ENCODE data around the gene MYH11.
"Not testable (repeated sequence)": the region's sequence is repeated elsewhere in the genome, so short reads cannot be mapped to it uniquely, and the experiment has no call there.

Gene MYH11

DNA sequence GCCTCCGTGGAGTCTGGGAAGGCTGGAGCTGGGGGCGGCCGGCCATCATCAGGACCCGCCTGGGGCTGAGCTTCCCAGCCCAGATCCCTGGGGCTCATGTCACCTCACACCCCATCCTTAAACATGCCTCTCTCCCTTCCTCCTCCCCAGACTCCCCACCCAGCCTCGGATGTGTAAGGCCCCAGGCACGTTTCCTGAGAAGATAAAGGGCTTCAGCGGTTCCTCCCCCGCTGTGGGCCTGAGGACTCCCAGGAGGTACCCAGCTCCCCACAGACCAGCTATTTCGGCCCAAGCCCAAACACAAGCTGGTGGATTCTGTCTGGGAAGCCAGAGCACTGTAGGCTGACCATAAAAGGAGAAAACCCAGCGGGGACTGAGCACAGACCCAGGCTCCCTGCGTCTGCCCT is 49.2 kb downstream of the MYH11 start:
- DNase-seq, result peak; percentile 44

DNA sequence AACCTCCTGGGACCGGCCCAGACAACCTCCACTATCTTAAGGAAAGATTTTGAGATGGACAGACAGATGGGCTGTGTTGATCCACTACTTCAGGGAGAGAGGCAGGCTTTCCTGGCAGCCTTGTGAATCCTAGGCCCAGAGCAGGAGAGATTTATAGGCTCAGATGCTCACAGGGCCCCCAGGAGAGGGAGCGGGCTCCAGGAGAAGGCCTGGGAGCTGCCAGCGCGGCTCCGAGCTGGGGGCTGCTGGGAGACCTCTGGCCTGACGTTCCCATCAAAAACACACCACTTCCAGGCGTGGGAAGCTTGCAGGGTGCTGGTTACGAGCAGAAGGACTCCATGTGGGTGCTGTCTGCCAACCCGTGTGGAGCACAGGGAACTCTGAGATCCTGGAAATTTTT is 53.2 kb downstream of the MYH11 start:
- DNase-seq, result no peak

DNA sequence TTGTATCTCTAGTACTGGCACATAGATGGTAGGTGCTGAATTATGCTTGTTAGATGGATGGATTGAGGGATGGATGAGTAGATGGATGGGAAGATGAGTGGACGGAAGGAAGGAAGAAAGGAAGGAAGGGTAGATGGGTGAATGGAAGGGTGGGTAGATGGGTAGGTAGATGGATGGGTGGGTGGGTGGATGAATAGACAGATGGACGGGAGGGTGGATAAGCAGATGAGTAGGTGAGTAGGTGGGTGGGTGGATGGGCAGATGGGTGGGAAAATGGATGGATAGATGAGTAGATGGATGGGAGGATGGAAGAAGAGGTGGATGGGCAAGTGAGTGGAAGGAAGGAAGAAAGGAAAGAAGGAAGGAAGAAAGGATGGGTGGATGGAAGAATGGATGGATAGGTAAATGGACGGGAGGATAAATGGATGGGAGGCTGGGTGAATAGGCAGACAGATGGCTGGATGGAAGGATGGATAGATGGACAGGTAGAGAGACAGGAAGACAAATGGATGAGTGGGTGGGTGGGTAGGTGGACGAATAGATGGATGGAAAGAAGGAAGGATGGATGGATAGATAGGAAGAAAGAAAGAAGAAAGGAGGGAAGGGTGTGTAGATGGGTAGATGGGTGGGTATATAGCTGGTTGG is 56.9 kb downstream of the MYH11 start:
- DNase-seq, result no peak

DNA sequence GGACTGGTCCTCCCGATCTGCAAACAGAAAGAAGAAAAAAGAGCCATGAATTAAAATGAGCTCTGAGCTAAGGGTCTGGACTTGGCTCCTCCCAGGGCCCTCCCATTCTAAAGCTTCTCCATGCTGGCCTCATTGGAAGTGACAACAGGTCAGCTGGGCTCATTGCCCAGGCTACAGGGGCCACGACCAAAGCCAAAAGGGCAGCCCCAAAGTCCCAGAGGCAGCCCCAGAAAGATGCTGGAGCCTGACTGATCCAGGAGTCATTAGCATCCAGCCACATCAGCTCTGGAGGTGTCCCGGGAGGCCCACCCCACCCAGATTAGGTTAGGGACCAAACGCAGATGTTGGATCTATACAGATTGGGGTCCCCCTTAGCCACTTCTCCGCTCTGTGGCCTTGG is 58.2 kb downstream of the MYH11 start:
- DNase-seq, result no peak

DNA sequence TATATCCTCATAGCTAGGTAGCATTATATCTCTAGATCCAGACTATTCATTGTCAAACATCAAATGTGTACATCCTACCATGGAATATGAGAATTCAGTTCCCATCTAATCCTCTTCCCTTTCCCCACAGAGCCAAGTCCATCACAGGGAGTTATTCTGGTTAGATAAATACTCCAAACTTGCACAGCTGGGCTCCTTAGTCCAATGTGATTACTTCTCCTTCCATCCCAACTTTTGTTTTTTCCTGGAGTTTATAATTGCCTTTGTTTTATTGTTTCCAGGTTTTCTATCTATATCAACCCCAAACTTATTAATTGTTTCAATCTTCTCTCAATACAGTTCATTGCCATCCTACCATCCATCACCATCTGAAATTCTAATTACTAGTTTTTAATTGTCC is 59.9 kb downstream of the MYH11 start:
- no peak for DNase-seq

DNA sequence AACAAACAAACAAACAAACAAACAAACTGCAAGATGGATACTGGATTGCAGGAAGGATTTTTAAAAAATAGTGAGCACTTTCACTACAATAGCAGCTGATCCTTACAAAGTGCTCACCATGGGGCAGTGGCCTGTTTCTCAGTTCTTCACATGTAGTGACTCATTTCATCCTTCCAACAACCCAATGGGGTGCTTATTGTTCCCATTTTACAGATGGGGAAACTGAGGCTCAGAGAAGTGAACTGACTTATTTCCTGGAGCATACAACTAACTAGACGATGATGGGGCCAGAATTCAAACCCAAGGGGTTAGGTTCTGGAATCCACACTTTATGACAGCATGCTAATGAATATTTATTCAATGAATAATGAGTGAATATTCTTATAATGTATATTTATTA is 61.2 kb downstream of the MYH11 start:
- DNase-seq, result no peak

DNA sequence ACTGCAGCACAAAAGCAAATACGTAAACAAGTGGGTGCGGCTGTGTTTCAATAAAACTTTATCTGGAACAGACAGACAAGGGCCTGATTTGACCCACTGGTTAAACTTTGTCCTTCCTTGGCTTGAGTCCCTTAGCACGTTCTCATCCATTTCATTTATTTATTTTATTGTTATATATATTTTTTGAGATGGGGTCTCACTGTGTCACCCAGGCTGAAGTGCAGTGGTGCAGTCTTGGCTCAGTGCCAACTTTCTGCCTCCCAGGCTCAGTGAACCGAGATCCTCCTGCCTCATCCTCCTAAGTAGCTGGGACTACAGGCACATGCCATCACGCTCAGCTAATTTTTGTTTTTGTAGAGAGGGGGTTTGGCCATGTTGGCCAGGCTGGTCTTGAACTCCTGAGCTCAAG is 64.3 kb downstream of the MYH11 start:
- no peak for DNase-seq

DNA sequence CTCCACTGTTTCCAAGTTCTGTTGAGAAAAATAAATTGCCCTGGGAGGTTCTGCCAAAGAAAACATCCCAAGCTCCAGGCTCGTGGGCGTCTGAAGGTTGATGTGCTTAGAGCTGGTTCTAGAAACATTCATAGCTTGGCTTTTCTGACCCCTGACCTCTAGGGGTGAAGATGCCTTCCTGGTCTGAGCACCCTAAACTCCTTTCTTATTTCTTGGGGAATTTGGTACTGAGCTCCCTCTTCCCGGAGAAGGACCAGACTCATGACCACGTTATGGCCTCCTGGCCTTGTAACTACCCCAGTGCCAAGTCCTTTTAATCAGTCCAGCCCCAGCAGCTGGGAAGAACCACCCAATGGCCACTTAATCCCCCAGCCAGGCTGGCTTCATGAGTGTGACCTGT is 66.4 kb downstream of the MYH11 start:
- DNase-seq, result no peak

DNA sequence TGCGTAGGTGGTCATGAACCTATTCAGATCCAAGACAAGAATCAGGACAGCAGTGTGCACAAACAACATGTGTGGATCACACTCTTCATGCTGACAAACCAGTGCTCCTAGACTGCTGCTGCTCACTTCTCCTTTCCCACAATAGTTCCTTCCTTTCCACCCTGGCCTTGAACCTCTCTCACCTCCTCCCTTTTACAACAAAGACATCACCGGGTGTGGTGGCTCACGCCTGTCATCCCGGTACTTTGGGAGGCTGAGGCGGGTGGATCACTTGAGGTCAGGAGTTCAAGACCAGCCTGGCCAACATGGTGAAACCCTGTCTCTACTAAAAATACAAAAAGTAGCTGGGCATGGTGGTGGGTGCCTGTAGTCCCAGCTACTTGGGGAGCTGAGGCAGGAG is 67.0 kb downstream of the MYH11 start:
- not testable (repeated sequence) for DNase-seq

DNA sequence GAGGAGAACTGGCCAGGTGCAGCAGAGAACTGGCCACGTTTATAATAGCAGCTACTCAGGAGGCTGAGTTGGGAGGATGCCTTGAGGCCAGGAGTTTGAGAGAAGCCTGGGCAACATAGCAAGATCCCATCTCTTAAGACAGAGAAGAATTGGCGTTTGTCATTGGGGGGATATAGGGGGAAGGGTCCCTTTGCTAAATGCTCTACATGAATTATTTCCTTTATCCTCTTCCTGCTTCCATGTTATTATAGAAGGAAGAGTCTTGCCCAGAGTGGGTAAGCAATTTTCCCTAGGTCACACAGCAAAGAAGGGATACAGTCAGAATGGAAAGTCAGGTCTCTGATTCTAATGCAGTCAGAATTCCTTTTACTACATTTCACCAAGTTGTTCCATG is 68.0 kb downstream of the MYH11 start:
- no peak for DNase-seq

DNA sequence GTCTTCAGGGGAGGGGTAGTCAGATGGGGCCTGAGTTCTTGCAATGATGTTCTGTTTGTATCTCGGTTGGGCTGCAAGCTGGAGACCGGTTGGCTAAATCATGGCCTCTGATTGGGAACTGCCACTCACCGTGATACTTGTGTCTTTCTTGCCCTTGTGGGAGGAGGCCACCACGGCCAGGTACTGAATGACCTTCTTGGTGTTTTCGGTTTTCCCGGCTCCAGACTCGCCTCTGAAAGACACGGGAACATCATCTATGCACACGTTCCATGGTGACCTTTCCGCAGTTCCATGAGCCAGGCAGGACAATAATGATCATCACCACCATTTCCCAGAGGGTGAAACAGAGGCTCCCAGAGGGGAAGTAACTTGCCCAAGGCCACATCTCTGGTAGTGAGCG is 70.3 kb downstream of the MYH11 start:
- no peak for DNase-seq

DNA sequence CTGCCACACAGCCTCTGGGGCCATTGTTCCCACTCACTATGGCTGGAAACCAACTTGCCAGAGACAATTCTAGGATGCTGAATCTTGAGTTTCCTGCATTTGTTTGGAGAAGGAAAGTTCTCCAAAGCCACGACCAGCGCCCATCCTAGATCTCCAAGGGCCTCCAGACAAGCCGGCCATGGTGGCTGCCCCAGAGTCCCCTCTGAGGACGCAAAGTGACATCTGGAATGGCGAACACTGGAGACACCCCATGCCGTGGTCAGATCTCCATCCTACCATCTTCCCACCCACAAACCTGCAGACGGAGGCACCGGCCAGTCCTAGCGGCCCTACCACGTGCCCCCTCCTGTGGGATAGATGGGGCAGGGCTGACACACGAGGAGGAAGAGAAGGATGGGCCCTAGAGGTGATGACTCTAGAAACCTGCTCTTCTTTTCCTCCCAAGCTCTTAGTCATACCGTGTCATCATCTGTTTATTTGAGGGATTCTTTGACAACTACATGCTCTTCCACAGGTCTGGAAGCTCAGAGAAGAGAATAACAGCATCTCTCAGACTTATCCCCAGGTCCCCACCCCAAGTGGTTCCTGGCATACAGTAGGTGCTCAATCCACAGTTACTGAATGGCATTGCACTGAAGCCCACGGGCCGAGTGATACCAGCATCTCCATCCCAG is 71.3 kb downstream of the MYH11 start:
- no peak for DNase-seq

DNA sequence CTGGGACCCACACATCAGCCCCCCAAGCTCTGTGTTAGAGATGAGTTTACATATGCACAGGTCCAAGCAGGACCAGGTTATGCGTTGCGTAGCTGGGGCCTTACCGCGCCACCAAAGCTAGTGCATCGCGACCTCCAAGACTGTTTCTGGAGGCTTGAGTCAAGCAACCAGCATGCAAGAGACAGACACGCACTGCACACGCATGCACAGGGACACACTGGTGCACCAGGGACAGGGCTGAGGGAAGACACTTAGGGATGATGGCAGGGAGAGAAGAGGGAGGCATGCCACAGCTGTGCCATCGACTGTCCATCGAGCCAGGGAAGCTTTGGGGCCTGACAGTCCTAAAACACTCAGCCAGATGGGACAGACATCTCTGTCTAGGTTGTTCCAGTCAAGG is 72.8 kb downstream of the MYH11 start:
- DNase-seq, result no peak

DNA sequence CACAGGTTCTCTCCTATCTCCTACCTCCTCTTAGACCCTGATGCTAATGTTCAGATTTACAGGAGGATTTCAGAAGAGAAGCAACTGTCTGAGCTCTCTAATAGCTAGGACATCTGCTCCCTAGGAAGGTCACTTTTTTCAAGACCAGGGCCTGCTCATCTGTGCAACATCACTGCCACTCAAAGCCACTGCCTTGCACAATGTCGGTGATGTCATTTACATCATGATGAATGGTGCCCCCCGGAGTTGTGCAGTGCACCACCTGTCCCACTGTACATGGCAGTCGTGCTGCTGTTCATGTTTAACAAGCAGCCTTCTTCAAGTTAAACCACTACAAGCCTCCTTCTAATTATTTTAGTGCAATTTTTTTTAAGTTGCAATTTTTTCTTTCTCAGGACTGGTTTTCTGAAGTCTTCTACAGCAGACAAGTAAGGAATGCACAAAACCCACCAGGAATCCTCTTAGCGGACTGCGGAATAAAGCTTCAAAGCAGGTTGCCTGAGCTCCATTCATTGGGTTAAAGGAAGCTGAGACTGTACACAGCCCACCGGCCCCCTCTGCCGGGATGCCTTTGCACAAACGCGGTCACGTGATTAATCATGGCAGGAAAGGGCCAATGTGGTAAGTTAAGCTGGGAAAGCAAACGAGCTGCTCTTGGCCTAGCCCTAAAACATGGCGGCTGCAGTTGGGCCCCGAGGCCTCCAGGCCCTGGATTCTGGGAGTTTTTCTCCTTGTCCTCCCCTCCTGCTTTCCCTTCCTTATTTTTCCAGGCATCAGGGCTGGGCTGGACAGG is 74.1 kb downstream of the MYH11 start:
- no peak for DNase-seq

DNA sequence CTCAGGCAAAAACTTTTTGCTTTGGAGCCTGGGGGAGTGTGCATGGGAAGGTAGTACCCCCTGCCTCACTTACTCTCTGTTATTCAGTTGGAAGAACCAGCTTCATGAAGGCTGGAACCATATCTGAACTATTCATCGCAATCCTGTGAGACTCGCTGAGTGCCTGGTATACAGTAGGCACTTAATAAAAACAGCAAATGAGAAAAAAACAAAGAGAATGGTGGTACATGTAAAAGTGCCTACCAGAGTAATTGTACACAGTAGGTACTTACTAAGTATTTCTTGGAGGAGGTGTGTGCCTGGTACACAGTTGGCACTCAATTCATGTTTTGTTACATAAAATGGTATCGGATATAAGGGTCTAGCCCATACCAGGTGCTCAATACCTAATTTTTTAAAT is 75.2 kb downstream of the MYH11 start:
- DNase-seq, result no peak

DNA sequence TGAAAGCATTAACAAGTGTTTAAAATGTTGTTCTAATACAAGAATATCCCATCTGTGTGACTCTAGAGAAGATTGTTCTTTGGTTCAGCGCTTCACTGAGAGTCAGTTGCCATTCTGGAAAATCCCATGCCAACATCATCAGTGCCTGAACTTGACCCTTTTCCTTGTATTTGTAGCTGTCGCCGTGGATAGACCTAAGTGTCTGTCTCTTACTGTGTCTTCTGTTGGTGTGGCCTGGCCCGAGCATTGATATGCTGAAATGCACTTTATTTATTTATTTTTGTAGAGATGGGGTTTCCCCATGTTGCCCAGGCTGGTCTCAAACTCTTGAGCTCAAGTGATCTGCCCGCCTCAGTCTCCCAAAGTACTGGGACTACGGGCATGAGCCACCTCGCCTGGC is 76.0 kb downstream of the MYH11 start:
- no peak for DNase-seq

DNA sequence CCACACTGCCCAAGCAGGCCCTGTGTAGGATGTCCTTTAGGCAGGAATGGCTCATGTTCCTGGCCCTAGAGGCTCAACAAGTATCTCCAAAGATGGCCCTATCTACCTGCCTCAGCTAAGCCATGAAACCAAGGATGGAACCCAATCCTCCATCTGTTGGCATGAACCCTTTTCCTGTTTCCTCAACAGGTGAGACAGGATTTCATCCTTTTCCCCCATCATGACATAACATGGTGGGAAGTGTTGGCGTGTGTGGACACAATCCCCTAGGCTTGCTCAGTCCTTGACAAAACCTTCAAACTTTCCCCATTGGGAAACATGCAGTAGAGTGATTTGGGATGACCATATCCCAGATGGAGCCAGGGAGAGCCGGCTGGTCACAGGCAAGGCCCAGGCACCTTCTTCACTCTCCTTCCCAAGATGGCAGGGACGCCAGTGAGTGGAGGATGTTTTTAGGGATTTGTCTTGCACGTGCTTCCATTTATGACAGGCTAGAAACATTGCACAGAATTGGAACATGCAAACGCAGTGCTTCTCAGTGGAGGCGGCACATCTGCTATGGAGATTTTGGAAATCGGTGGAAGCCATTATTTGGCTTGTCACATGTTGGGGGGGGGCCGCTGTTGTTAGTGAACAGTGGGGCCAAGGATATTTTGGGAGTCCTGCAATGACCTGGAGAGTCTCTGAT is 77.0 kb downstream of the MYH11 start:
- DNase-seq, result no peak

DNA sequence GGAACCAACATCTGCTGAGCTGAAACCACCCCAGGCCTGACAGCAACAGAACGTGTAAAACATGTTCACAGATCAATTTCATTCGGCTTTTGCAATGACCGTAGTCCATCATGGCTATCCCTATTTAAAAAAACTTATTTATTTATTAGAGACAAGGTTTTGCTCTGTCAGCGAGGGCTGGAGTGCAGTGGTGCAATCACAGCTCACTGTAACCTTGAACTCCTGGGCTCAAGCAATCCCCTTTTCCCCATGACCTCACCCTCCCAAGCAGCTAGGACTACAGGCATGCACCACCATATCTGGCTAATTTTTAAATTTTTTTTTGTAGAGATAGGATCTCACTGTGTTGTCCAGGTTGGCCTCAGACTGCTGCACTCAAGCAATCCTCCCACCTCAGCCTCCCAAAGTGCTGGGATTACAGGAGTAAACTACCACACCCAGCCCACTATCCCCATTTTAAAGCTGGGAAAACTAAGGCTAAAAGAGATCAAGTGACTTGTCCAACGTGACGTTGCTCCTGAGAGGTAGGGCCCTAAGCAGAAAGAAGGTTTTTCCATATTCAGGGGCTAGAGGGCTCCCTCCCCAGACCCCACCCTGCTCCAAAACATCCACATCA is 77.7 kb downstream of the MYH11 start:
- no peak for DNase-seq

DNA sequence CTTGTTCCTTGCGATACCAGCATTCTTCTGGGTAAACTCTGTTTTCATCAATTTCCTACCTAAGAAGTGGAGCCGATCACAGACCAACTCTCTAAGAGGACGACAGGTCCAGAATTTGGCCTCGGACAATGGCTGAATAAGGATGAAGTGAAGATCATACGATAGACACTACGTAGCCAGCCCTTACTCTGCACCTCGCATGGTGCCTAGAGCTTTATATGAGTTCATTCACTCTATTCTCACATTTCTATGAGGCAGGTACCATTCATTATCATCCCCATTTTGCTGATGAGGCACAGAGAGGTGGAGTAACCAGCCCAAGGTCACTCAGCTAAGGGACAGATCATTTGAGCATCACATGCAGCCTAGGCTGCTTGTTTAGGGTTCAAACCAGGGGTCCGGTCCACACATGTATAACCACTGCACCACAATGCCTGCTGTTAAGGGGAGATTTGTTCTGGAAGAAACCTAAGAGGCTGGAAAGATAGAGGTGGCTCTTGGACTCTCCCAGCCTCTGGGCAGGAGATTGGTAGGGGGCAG is 78.6 kb downstream of the MYH11 start:
- DNase-seq, result no peak

DNA sequence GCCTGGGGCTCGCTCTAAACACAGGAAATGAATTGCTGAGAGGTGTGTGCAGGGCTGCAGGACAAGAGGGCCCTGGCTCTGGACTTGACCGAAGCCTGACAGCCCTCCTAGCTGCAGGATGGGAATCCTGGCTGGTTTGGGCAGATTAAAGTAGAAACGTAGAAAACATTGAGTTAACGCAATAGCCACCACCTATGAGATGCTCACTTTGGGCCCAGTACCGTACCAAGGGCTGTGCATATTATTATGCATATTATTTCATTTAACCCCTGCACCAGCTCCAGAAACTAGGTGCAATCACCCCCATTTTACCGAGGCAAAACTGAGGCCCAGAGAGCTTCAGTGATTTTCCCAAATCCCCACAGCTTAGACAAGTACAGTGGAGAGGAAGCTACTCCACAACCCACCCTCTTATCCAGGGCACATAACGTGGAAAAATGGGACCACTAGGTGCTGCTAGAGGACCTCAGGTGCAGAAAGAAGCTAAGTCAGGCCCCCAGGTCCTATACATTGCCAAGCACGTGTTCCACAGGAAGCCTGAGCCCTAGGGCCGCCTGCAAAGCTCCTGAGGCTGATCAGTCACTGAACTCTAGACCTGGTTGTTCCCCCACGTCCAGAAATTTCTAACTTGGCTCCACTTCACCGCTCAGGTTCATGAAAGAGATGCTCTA is 79.2 kb downstream of the MYH11 start:
- peak; percentile 48 for DNase-seq

DNA sequence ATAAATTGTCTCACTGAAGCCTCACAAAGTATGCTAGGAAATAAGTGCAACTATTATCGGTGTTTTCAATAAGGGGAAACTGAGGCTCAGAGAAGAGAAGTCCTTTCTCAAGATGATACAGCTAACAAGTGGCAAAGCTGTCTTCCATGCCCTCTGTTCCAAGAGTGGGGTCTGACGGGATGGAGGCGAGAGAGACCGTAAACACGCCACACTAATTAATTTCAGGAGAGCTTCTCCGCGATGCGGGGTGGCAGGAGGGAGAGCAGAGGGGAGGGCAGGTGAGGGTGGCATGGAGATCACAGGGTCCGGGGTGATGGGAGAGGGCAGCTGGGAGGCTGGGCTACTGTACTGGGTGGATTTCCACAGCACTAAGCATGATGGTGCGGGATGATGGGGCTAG is 80.3 kb downstream of the MYH11 start:
- no peak for DNase-seq

DNA sequence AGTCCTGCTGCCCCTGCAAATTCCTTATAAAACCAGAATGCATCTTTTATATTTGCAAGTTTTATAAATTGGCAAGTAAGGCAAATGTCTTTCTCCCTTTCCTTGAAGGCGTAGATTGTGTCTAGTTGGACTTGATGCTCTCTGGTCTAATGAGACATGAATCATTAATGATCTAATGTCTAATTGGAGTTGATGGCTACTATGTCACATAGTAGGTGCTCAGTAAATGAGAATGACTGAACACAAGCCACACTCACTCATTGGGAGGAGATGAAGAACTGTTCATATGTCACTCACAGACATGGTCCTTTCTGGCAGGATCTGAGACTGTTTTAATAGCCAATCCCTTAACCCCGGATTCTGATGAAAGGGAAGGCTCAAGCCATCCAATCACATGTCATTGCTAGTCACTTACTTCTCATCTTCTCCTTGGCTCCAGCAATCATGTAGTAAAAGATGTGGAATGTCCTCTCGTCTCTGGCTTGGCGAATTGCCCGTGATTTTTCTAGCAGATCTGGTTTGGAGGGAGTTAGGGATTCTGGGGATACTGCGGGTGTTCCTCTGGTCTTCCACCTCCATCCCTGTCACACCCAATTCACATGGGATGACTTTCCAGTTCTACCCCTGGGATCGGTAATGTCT is 81.0 kb downstream of the MYH11 start:
- no peak for DNase-seq
